ENCODE measurements around the gene ARHGDIG. TPM values are rescaled to one million over a fixed set of nuclear protein-coding genes. Genes with fewer than 3 reads are reported as not detected.

Gene ARHGDIG
- total RNA-seq, 1 experiment from 2014 or later: 2.4 TPM

- in situ Hi-C loops (cut with HindIII; ENCODE audit: low pct_unique_long_range_greater_than_20kb, low sequenced_read_pairs): no loop called here
- H3K36me3 ChIP-seq (ENCODE audit: control insufficient read depth, insufficient read depth, low read length): no peaks in the 10 kb centered on the region
- H3K27me3 ChIP-seq (ENCODE audit: control insufficient read depth, insufficient read depth, low read length): no peaks in the 10 kb centered on the region
- ChIA-PET POLR2A (interaction anchor here (0.5 to 0.6 kb wide), 2 partner anchors 11 to 102 kb away, joined by 3 read pairs; no protein-coding TSS in a partner anchor), CTCF (no interaction called here)
- DNase-seq (ENCODE audit: low read depth, low spot score): no peak
- no peak overlapping the region for H3K4me3 ChIP-seq (ENCODE audit: low read depth in 2 of 2, low read length in 2 of 2)
- no peaks in the 10 kb centered on the region for H3K9me3 ChIP-seq (ENCODE audit: control insufficient read depth, insufficient read depth, low read depth, low read length)
- intact Hi-C loops (cut with micrococcal nuclease; ENCODE audit: unreplicated experiment): no loop called here
- no peaks in the 10 kb centered on the region for H3K4me1 ChIP-seq (ENCODE audit: control insufficient read depth, insufficient read depth, low read length)
- ATAC-seq: peak; percentile 13; the same call in 1 of the 2 replicates
- BruUV-seq (replicated peaks): no TSS peak
- H3K27ac ChIP-seq (ENCODE audit: low read length): no peak overlapping the region
- TF ChIP-seq CTCF (IDR thresholded peaks at IDR 0.05): no peak
- TF ChIP-seq TCF7L2 (IDR thresholded peaks at IDR 0.05; ENCODE audit: low read depth, low read length): no peak
- TF ChIP-seq, protein P1, sequence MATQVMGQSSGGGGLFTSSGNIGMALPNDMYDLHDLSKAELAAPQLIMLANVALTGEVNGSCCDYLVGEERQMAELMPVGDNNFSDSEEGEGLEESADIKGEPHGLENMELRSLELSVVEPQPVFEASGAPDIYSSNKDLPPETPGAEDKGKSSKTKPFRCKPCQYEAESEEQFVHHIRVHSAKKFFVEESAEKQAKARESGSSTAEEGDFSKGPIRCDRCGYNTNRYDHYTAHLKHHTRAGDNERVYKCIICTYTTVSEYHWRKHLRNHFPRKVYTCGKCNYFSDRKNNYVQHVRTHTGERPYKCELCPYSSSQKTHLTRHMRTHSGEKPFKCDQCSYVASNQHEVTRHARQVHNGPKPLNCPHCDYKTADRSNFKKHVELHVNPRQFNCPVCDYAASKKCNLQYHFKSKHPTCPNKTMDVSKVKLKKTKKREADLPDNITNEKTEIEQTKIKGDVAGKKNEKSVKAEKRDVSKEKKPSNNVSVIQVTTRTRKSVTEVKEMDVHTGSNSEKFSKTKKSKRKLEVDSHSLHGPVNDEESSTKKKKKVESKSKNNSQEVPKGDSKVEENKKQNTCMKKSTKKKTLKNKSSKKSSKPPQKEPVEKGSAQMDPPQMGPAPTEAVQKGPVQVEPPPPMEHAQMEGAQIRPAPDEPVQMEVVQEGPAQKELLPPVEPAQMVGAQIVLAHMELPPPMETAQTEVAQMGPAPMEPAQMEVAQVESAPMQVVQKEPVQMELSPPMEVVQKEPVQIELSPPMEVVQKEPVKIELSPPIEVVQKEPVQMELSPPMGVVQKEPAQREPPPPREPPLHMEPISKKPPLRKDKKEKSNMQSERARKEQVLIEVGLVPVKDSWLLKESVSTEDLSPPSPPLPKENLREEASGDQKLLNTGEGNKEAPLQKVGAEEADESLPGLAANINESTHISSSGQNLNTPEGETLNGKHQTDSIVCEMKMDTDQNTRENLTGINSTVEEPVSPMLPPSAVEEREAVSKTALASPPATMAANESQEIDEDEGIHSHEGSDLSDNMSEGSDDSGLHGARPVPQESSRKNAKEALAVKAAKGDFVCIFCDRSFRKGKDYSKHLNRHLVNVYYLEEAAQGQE (IDR thresholded peaks at IDR 0.05; ENCODE audit: insufficient read depth in 1 of 2, low read depth in 2 of 2, low read length in 1 of 2): no peak
- no peak for TF ChIP-seq POLR2AphosphoS5 (IDR thresholded peaks at IDR 0.05; ENCODE audit: low read depth, low read length)
- TF ChIP-seq SIN3A (IDR thresholded peaks at IDR 0.05; ENCODE audit: borderline replicate concordance, insufficient read depth, low read depth, low read length): no peak
Measured at GRCh38 chr16:290681-291405, 10.5 kb downstream of the ARHGDIG start.

- Histone ChIP-seq H3K27ac (ENCODE audit: low read length) (no peak overlapping the region), H3K4me1 (ENCODE audit: control insufficient read depth, insufficient read depth, low read length) (no peaks in the 10 kb centered on the region), H3K27me3 (ENCODE audit: control insufficient read depth, insufficient read depth, low read length) (no peaks in the 10 kb centered on the region), H3K4me3 (ENCODE audit: low read depth in 2 of 2, low read length in 2 of 2) (no peak overlapping the region), H3K9me3 (ENCODE audit: control insufficient read depth, insufficient read depth, low read depth, low read length) (no peaks in the 10 kb centered on the region), H3K36me3 (ENCODE audit: control insufficient read depth, insufficient read depth, low read length) (no peaks in the 10 kb centered on the region)
- ChIA-PET POLR2A (interaction anchor here (0.5 kb wide), 1 partner anchor 101 kb away, joined by 3 read pairs; no protein-coding TSS in a partner anchor), CTCF (no interaction called here)
- BruUV-seq (replicated peaks): no TSS peak
- TF ChIP-seq SIN3A (IDR thresholded peaks at IDR 0.05; ENCODE audit: borderline replicate concordance, insufficient read depth, low read depth, low read length) (no peak), CTCF (IDR thresholded peaks at IDR 0.05) (no peak), POLR2AphosphoS5 (IDR thresholded peaks at IDR 0.05; ENCODE audit: low read depth, low read length) (no peak), TCF7L2 (IDR thresholded peaks at IDR 0.05; ENCODE audit: low read depth, low read length) (no peak)
- TF ChIP-seq, protein P1 (IDR thresholded peaks at IDR 0.05; ENCODE audit: insufficient read depth in 1 of 2, low read depth in 2 of 2, low read length in 1 of 2): no peak
- DNase-seq (ENCODE audit: low read depth, low spot score): no peak
- no peak for ATAC-seq
- intact Hi-C loops (cut with micrococcal nuclease; ENCODE audit: unreplicated experiment) (no loop called here), in situ Hi-C loops (cut with HindIII; ENCODE audit: low pct_unique_long_range_greater_than_20kb, low sequenced_read_pairs) (no loop called here)
Measured at GRCh38 chr16:291539-291938, 11.1 kb downstream of the ARHGDIG start.

All from Panc1 (cell line).